B cell (primary cell): ENCODE measurements around the gene KMT2C.

Experiments used
- EZH2 ChIP-seq: IDR thresholded peaks from 2 replicates; pipeline ENCODE4 v1.6.1; 2012; ENCODE audit warnings: borderline replicate concordance, low read depth, mild to moderate bottlenecking, moderate library complexity, low read length; ENCODE audit not compliant: insufficient read depth, poor library complexity, severe bottlenecking
- TF ChIP-seq, protein P1 (sequence below): fragments of 200-600 bp; IDR thresholded peaks from one replicate; pipeline ENCODE4 v1.8.0; 2022; ENCODE audit warnings: antibody characterized with exemption, mild to moderate bottlenecking

DNA sequence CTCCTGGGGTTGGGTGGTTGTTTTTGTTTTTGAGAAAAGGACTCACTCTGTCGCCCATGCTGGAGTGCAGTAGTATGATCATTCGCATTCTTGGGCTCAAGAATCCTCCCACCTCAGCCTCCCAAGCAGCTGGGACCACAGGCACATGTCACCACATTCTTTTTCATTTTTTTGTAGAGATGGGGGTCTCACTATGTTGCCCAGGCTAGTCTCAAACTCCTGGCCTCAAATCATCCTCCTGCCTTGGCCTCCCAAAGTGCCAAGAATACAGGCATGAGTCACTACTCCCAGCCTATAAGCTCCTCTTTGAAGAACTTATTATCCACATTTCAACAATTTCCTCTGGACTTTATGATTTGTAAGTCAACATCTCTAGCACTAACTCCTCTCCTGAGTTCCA is 102.7 kb downstream of the KMT2C start:
- TF ChIP-seq, protein P1, sequence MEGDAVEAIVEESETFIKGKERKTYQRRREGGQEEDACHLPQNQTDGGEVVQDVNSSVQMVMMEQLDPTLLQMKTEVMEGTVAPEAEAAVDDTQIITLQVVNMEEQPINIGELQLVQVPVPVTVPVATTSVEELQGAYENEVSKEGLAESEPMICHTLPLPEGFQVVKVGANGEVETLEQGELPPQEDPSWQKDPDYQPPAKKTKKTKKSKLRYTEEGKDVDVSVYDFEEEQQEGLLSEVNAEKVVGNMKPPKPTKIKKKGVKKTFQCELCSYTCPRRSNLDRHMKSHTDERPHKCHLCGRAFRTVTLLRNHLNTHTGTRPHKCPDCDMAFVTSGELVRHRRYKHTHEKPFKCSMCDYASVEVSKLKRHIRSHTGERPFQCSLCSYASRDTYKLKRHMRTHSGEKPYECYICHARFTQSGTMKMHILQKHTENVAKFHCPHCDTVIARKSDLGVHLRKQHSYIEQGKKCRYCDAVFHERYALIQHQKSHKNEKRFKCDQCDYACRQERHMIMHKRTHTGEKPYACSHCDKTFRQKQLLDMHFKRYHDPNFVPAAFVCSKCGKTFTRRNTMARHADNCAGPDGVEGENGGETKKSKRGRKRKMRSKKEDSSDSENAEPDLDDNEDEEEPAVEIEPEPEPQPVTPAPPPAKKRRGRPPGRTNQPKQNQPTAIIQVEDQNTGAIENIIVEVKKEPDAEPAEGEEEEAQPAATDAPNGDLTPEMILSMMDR: no peak
- TF ChIP-seq EZH2: no peak
